Mucosa of descending colon (tissue), 3 donors: ENCODE results near the gene PRKCE. TPM values are rescaled to one million over a fixed set of nuclear protein-coding genes. Genes with fewer than 3 reads are reported as not detected.

Experiments used
- ATAC-seq: fragments of 200-7000 bp; cut with Tn5 transposase; one replicate; pipeline ENCODE4 v1.9.1; 2020; ENCODE audit warnings: mild to moderate bottlenecking, moderate library complexity
- DNase-seq, 3 donors: peaks; one replicate each; pipeline ENCODE4 v3.0.0-alpha.2; 2020
- H3K36me3 ChIP-seq: fragments of 200-600 bp; one replicate; pipeline ENCODE4 v1.8.0; 2021; ENCODE audit warnings: low read depth, mild to moderate bottlenecking
- H3K4me1 ChIP-seq: fragments of 200-600 bp; one replicate; pipeline ENCODE4 v1.8.0; 2021; ENCODE audit warnings: low read depth, mild to moderate bottlenecking
- H3K4me3 ChIP-seq: fragments of 200-600 bp; one replicate; pipeline ENCODE4 v1.8.0; 2021; ENCODE audit warnings: mild to moderate bottlenecking
- H3K9me3 ChIP-seq: fragments of 200-600 bp; one replicate; pipeline ENCODE4 v1.8.0; 2021; ENCODE audit warnings: mild to moderate bottlenecking
- intact Hi-C, 2 donors: fragments of 100-400 bp; cut with DNase I in 1 of 2; cut with micrococcal nuclease in 1 of 2; formaldehyde crosslinking; loops; one replicate each; pipeline versions ENCODE4 v1.11.0 to v1.11.1; 2022; cut with DNase I, micrococcal nuclease
- total RNA-seq, 3 donors: library from RNA; stranded (reverse); fragmentation: NEBNext Ultra II Directional in 2 of 3; extraction: Animal tissue kit (Norgen Biotek cat#: 25700) in 2 of 3; gene quantifications; one replicate each; pipeline versions ENCODE4 v1.2.1 to v1.2.4, GENCODE V29; 2021 to 2023
- TF ChIP-seq, protein P1 (sequence below): fragments of 200-600 bp; IDR thresholded peaks from one replicate; pipeline ENCODE4 v1.8.0; 2022; ENCODE audit warnings: antibody characterized with exemption, mild to moderate bottlenecking
- donor health status: DM: no; HTN: no; CAD: no; lungs with moderate emphysema.
- donor health status: DM: no; HTN: no; CAD: no.
- donor health status: DM: no; HTN: yes; CAD: no.

PRKCE gene
- total RNA-seq, 3 donors from 2014 or later = 24.5 to 52.0 (median 32.7) TPM

DNA sequence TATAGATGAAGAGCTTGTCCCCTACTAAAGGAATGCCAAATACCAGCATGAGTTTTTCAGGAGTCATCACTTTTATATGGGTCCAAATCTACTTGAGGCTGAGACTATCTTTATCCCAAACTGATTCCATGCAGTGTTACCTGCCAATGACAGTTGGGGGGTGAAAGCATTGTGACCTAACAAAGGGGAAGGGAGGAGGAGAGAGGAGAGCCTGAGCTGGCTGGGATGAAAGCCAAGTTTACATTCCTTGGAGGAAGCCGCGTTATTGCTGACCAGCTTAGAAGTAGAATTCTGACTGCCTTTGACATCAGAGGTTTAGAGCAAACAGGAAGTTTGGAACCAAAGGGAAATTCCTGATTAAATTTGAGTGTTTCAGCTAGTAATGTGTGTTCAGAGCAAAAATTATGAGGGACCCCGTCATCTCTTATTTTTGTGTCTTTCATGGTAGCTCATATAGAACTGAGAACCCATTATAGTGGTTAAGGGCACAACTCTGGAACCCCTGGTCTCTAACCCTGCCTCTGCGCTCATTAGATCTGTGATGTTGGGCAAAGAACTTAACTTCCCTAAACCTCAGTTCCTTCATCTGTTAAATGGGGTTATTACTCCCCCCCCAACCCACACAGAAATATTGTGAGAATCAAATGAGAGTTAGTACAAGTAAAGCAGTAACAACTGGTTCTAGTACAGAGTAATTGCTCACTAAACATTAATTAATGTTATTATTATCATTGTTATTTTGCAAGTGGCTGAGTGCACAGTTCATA, 446.4 kb downstream of the PRKCE start:
- TF ChIP-seq, protein P1, sequence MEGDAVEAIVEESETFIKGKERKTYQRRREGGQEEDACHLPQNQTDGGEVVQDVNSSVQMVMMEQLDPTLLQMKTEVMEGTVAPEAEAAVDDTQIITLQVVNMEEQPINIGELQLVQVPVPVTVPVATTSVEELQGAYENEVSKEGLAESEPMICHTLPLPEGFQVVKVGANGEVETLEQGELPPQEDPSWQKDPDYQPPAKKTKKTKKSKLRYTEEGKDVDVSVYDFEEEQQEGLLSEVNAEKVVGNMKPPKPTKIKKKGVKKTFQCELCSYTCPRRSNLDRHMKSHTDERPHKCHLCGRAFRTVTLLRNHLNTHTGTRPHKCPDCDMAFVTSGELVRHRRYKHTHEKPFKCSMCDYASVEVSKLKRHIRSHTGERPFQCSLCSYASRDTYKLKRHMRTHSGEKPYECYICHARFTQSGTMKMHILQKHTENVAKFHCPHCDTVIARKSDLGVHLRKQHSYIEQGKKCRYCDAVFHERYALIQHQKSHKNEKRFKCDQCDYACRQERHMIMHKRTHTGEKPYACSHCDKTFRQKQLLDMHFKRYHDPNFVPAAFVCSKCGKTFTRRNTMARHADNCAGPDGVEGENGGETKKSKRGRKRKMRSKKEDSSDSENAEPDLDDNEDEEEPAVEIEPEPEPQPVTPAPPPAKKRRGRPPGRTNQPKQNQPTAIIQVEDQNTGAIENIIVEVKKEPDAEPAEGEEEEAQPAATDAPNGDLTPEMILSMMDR = no peak
- Histone ChIP-seq H3K36me3 (no peaks in the 10 kb centered on the region), H3K4me3 (no peak overlapping the region), H3K4me1 (peaks cover 15% of the 10 kb centered on the region), H3K9me3 (no peaks in the 10 kb centered on the region)
- ATAC-seq (peak; percentile 90), DNase-seq (peak in 1 of 3 donors; percentile 79)
- intact Hi-C loops = no loop called here

GRCh38 chr2:46098621-46099062, 447.2 kb downstream of the PRKCE start:
- H3K36me3 ChIP-seq = no peaks in the 10 kb centered on the region
- DNase-seq (no peak), ATAC-seq (peak; percentile 52)
- TF ChIP-seq, protein P1 = no peak
- H3K9me3 ChIP-seq = peaks cover 3% of the 10 kb centered on the region
- no peak overlapping the region for H3K4me3 ChIP-seq
- intact Hi-C loops = no loop called here
- H3K4me1 ChIP-seq = peaks cover 15% of the 10 kb centered on the region

- TF ChIP-seq, protein P1 = no peak
- intact Hi-C loops = no loop called here
- ATAC-seq = no peak
Observed at GRCh38 chr2:46101557-46102220, 450.2 kb downstream of the PRKCE start.

DNA sequence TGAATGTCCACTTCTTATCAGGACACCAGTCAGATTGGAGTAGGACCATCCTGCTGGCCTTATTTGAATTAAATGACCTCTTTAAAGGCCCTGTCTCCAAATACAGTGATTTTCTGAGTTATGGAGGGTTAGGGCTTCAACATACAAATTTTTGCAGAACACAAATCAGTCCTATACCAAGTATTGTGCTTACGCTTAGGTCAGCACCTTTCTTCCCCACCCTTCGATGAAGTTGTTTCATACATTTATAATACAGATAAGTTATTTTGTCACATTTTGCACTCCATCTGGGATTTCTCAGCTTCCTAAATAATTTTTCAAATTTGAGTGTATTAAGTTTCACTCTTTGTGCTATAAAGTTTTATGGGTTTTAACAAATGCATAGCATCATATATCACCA, 455.2 kb downstream of the PRKCE start:
- Histone ChIP-seq H3K9me3 (peaks cover 3% of the 10 kb centered on the region), H3K36me3 (no peaks in the 10 kb centered on the region), H3K4me1 (no peaks in the 10 kb centered on the region), H3K4me3 (no peak overlapping the region)
- intact Hi-C loops = no loop called here
- TF ChIP-seq, protein P1 = no peak
- DNase-seq (no peak), ATAC-seq (no peak)

More at GRCh38 chr2:46101557-46102220, 450.2 kb downstream of the PRKCE start:
- DNase-seq = no peak
- H3K4me1 ChIP-seq = peaks cover 15% of the 10 kb centered on the region
- peaks cover 3% of the 10 kb centered on the region for H3K9me3 ChIP-seq
- no peaks in the 10 kb centered on the region for H3K36me3 ChIP-seq
- no peak overlapping the region for H3K4me3 ChIP-seq

- H3K4me3 ChIP-seq = no peak overlapping the region
- intact Hi-C loops = no loop called here
Observed at GRCh38 chr2:46114996-46115395, 463.5 kb downstream of the PRKCE start.

More at GRCh38 chr2:46114996-46115395, 463.5 kb downstream of the PRKCE start:
- TF ChIP-seq, protein P1 = no peak
- H3K4me1 ChIP-seq = peaks cover 23% of the 10 kb centered on the region
- no peak for DNase-seq
- H3K36me3 ChIP-seq = no peaks in the 10 kb centered on the region
- no peak for ATAC-seq
- no peaks in the 10 kb centered on the region for H3K9me3 ChIP-seq
